Measurements from ENCODE around the gene JMJD6. TPM values are rescaled to one million over a fixed set of nuclear protein-coding genes. Genes with fewer than 3 reads are reported as not detected.

Gene JMJD6
- total RNA-seq, 1 experiment from 2014 or later, result 28.9 TPM

DNA sequence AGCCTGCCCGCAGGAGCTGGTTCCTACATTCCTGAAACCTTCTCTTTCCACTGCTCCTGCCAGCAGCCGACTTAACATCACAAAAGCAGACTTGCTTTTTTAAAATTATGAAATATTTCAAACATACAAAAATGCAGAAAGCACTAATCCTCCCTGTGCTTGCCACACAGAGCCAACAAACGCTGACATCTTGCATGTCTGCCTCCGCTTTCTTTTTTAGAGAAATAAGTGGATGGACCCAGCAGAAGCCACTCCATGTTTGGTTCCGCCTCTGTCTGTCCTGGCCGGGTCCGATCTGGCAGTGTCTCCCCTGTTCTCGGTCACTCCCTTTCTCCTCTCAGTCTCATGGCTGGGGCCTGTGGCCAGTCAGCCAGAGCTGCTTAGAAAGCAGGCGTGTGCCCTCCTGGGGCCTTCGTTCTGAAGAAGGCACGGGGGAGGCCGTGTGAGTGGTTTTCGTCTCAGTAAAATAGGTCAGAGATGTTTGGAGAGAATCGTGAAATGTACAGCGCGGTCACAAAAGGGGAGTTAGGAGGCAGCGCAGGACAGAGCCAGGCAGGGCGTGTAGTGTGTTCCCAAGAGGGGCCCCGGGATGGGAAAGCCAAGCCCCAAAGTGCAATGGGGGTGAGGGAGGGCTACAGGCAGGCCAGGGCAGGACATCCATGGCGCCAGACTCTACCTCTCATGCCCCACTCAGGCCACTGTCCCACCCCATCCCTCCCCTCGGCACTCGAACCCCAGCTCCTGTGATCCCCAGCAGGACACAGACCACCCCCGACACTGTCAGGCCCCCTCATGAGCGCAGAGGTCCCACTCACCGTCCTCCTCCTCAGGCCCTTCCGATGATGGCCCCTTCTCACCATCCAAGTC lies 38.9 kb downstream of the JMJD6 start:
- Histone ChIP-seq H3K27ac (ENCODE audit: insufficient read length, low read depth, low read length) (no peak overlapping the region), H3K4ac (ENCODE audit: low read depth, low read length) (no peak overlapping the region), H4K5ac (ENCODE audit: insufficient read length, low read depth, low read length) (no peak overlapping the region), H2BK15ac (ENCODE audit: low read depth, low read length) (no peak overlapping the region), H4K91ac (ENCODE audit: insufficient read length, low read depth, low read length) (no peak overlapping the region), H4K20me1 (ENCODE audit: control insufficient read depth, insufficient read depth, insufficient read length) (no peaks in the 10 kb centered on the region), H3K79me1 (ENCODE audit: insufficient read depth, low read depth, low read length, poor library complexity, severe bottlenecking) (no peaks in the 10 kb centered on the region), H2AFZ (ENCODE audit: low read length) (no peak overlapping the region), H4K8ac (replicated peaks; ENCODE audit: insufficient read length, low read depth, low read length) (no peak overlapping the region), H3K23ac (ENCODE audit: insufficient read length, low read depth, low read length) (no peak overlapping the region), H3K14ac (ENCODE audit: insufficient read depth, low read length) (no peak overlapping the region), H3K4me2 (ENCODE audit: insufficient read depth, insufficient read length, low read length) (no peak overlapping the region), H3K27me3 (ENCODE audit: insufficient read depth, low read length) (no peaks in the 10 kb centered on the region), H2BK12ac (ENCODE audit: insufficient read length, low read depth, low read length) (no peak overlapping the region), H3K9me3 (ENCODE audit: control insufficient read depth, low read depth, low read length) (no peaks in the 10 kb centered on the region), H2BK120ac (ENCODE audit: low read depth, low read length, poor library complexity, severe bottlenecking) (no peak overlapping the region), H3K4me1 (ENCODE audit: insufficient read depth, low read length) (peaks cover 3% of the 10 kb centered on the region; the same call in 1 of the 2 replicates), H2BK20ac (ENCODE audit: low read depth, low read length, poor library complexity, severe bottlenecking) (no peak overlapping the region), H3K23me2 (ENCODE audit: insufficient read length, low read depth, low read length, poor library complexity, severe bottlenecking) (no peaks in the 10 kb centered on the region), H3K9ac (ENCODE audit: extremely low read depth, insufficient read length, low read length) (no peak overlapping the region), H3K79me2 (ENCODE audit: insufficient read depth, low read length) (no peaks in the 10 kb centered on the region), H2BK5ac (ENCODE audit: insufficient read length, low read length) (no peak overlapping the region), H2AK5ac (ENCODE audit: insufficient read length, low read length) (no peak overlapping the region), H3K18ac (ENCODE audit: insufficient read length, low read depth, low read length) (no peak overlapping the region), H3T11ph (ENCODE audit: low read length) (no peak overlapping the region), H3K56ac (ENCODE audit: insufficient read length, low read depth, low read length) (no peak overlapping the region)
- H3K4me3 Mint-ChIP-seq, result no peak overlapping the region
- peak overlapping the region in 2 of 3 experiments; percentile 42 to 75; a peak in 4 of 7 replicates for H3K27ac Mint-ChIP-seq
- TF ChIP-seq, protein P1, sequence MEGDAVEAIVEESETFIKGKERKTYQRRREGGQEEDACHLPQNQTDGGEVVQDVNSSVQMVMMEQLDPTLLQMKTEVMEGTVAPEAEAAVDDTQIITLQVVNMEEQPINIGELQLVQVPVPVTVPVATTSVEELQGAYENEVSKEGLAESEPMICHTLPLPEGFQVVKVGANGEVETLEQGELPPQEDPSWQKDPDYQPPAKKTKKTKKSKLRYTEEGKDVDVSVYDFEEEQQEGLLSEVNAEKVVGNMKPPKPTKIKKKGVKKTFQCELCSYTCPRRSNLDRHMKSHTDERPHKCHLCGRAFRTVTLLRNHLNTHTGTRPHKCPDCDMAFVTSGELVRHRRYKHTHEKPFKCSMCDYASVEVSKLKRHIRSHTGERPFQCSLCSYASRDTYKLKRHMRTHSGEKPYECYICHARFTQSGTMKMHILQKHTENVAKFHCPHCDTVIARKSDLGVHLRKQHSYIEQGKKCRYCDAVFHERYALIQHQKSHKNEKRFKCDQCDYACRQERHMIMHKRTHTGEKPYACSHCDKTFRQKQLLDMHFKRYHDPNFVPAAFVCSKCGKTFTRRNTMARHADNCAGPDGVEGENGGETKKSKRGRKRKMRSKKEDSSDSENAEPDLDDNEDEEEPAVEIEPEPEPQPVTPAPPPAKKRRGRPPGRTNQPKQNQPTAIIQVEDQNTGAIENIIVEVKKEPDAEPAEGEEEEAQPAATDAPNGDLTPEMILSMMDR (conservative IDR thresholded peaks at IDR 0.05), result no peak
- DNase-seq, result no peak
- no peaks in the 10 kb centered on the region for H3K27me3 Mint-ChIP-seq (ENCODE audit: low read depth)
- H3K9me3 Mint-ChIP-seq, result no peaks in the 10 kb centered on the region; a peak in 1 of 5 replicates
- no CpG with 5 or more reads among the region's 26 CpGs for WGBS (ENCODE audit: extremely low coverage, insufficient read length, low lambda C conversion rate)
- no peaks in the 10 kb centered on the region for H3K36me3 Mint-ChIP-seq (ENCODE audit: insufficient read depth in 1 of 3, low read depth in 3 of 3)
- peaks cover 22 to 39% of the 10 kb centered on the region in 2 experiments for H3K4me1 Mint-ChIP-seq

All from H9 (cell line).